Activated effector memory CD4-positive, alpha-beta T cell treated with Interleukin-2 at 50 U/mL for 16 hours (primary cell): ENCODE measurements around the gene TBK1.

Experiments
- DNase-seq: peaks from one replicate; pipeline ENCODE4 v3.0.0-alpha.2; 2020

The TBK1 gene

GRCh38 chr12:64452559-64453329 lies 824 bp downstream of the TBK1 start:
- DNase-seq, result no peak

- no peak for DNase-seq
Observed at GRCh38 chr12:64455506-64455905, 3.6 kb downstream of the TBK1 start.

- DNase-seq, result no peak
Observed at GRCh38 chr12:64456119-64456518, 4.2 kb downstream of the TBK1 start.

GRCh38 chr12:64457032-64457431 lies 5.1 kb downstream of the TBK1 start:
- DNase-seq, result no peak

- DNase-seq, result no peak
Observed at GRCh38 chr12:64457466-64457865, 5.5 kb downstream of the TBK1 start.

- no peak for DNase-seq
Observed at GRCh38 chr12:64457923-64458322, 6.0 kb downstream of the TBK1 start.

GRCh38 chr12:64459394-64459891 lies 7.5 kb downstream of the TBK1 start:
- no peak for DNase-seq

GRCh38 chr12:64461634-64462414 lies 9.9 kb downstream of the TBK1 start:
- DNase-seq, result no peak

GRCh38 chr12:64466178-64466577 lies 14.3 kb downstream of the TBK1 start:
- no peak for DNase-seq

GRCh38 chr12:64468966-64469365 lies 17.0 kb downstream of the TBK1 start:
- no peak for DNase-seq

- DNase-seq, result no peak
Observed at GRCh38 chr12:64469455-64470142, 17.7 kb downstream of the TBK1 start.

- no peak for DNase-seq
Observed at GRCh38 chr12:64470495-64470894, 18.6 kb downstream of the TBK1 start.

- no peak for DNase-seq
Observed at GRCh38 chr12:64473176-64473575, 21.3 kb downstream of the TBK1 start.

- DNase-seq, result no peak
Observed at GRCh38 chr12:64475518-64475917, 23.6 kb downstream of the TBK1 start.

GRCh38 chr12:64476844-64477243 lies 24.9 kb downstream of the TBK1 start:
- DNase-seq, result no peak

- no peak for DNase-seq
Observed at GRCh38 chr12:64478661-64479060, 26.7 kb downstream of the TBK1 start.

- DNase-seq, result no peak
Observed at GRCh38 chr12:64480148-64480547, 28.2 kb downstream of the TBK1 start.

GRCh38 chr12:64486657-64487056 lies 34.7 kb downstream of the TBK1 start:
- no peak for DNase-seq

- DNase-seq, result no peak
Observed at GRCh38 chr12:64491718-64492117, 39.8 kb downstream of the TBK1 start.

GRCh38 chr12:64493513-64493912 lies 41.6 kb downstream of the TBK1 start:
- no peak for DNase-seq

- no peak for DNase-seq
Observed at GRCh38 chr12:64494998-64495729, 43.2 kb downstream of the TBK1 start.

- no peak for DNase-seq
Observed at GRCh38 chr12:64496839-64497400, 45.0 kb downstream of the TBK1 start.

GRCh38 chr12:64497484-64497883 lies 45.6 kb downstream of the TBK1 start:
- no peak for DNase-seq
